ENCODE measurements around the gene TUBB2B.

GRCh38 chr6:3235486-3235885 lies 8.0 kb upstream of the TUBB2B start:
- TF ChIP-seq MAX (IDR thresholded peaks at IDR 0.05) (no peak), RAD21 (IDR thresholded peaks at IDR 0.05; ENCODE audit: low read depth) (no peak), TEAD4 (IDR thresholded peaks at IDR 0.05) (no peak), REST (IDR thresholded peaks at IDR 0.05; ENCODE audit: low read depth) (no peak), TAF1 (IDR thresholded peaks at IDR 0.05; ENCODE audit: low read depth) (no peak), YY1 (IDR thresholded peaks at IDR 0.05; ENCODE audit: low read depth) (no peak), TCF12 (IDR thresholded peaks at IDR 0.05; ENCODE audit: low read depth) (no peak), EP300 (IDR thresholded peaks at IDR 0.05; ENCODE audit: borderline replicate concordance) (no peak), CEBPB (IDR thresholded peaks at IDR 0.05) (no peak), ZBTB7A (IDR thresholded peaks at IDR 0.05; ENCODE audit: low read depth) (no peak), CREB1 (IDR thresholded peaks at IDR 0.05; ENCODE audit: low read depth) (no peak)

All from Ishikawa (cell line).